ENCODE results near the gene KLF15.

- TF ChIP-seq CTCF (IDR thresholded peaks at IDR 0.05) (no peak), EZH2 (IDR thresholded peaks at IDR 0.05; ENCODE audit: borderline replicate concordance, insufficient read depth, low read depth, low read length, poor library complexity, severe bottlenecking) (no peak)
Measured at GRCh38 chr3:126342991-126343648, 14.1 kb downstream of the KLF15 start.

Data from B cell (primary cell).